ENCODE results near the gene GANC. TPM values are rescaled to one million over a fixed set of nuclear protein-coding genes. Genes with fewer than 3 reads are reported as not detected.

The GANC gene
- total RNA-seq, 2 experiments from 2014 or later: 27.9 to 31.7 TPM

- Histone ChIP-seq H3K9me2 (ENCODE audit: insufficient read depth, low read length) (no peaks in the 10 kb centered on the region), H3K4me3 (ENCODE audit: low read depth, low read length, poor library complexity, severe bottlenecking) (peak overlapping the region; percentile 84), H3K9me3 (ENCODE audit: low read length) (no peaks in the 10 kb centered on the region), H3K79me2 (ENCODE audit: insufficient read depth, low read depth, low read length) (peaks cover 50% of the 10 kb centered on the region), H3K4me1 (ENCODE audit: insufficient read depth, low read length, poor library complexity, severe bottlenecking) (peaks cover 32% of the 10 kb centered on the region), H2AFZ (ENCODE audit: low read length) (peak overlapping the region; percentile 94), H3K4me2 (ENCODE audit: low read length) (peak overlapping the region; percentile 97), H4K20me1 (ENCODE audit: insufficient read depth, low read length) (peaks cover 15% of the 10 kb centered on the region; the same call in 1 of the 2 replicates), H3K36me3 (ENCODE audit: insufficient read depth, low read length) (peaks cover 12% of the 10 kb centered on the region), H3K27ac (ENCODE audit: low read depth, low read length, poor library complexity, severe bottlenecking) (peak overlapping the region; percentile 86)
- intact Hi-C loops (cut with micrococcal nuclease; ENCODE audit: unreplicated experiment): loop anchor here (10.0 kb wide), 1 partner anchor 279 kb away; no protein-coding TSS in a partner anchor
- no peak for TF ChIP-seq EZH2phosphoT487 (IDR thresholded peaks at IDR 0.05; ENCODE audit: borderline replicate concordance, low read depth, low read length)
- TF ChIP-seq CTCF (conservative IDR thresholded peaks at IDR 0.05; ENCODE audit: low read length): no peak
- no TSS peak for BruUV-seq (replicated peaks)
- no peak for DNase-seq (ENCODE audit: low spot score)
- ChIA-PET CTCF (ENCODE audit: unreplicated experiment) (no interaction called here), POLR2A (interaction anchor here (0.8 to 2.4 kb wide), 6 partner anchors 8 to 216 kb away, joined by 3 to 10 read pairs (median 3); partner anchors contain the start of gene VPS39)
These were observed 2.9 kb downstream of the GANC start for GRCh38 chr15:42275780-42276391.

GRCh38 chr15:42276762-42277161, 3.8 kb downstream of the GANC start:
- Histone ChIP-seq H3K79me2 (ENCODE audit: insufficient read depth, low read depth, low read length) (peaks cover 41% of the 10 kb centered on the region), H3K36me3 (ENCODE audit: insufficient read depth, low read length) (peaks cover 10% of the 10 kb centered on the region), H3K27ac (ENCODE audit: low read depth, low read length, poor library complexity, severe bottlenecking) (no peak overlapping the region), H3K4me1 (ENCODE audit: insufficient read depth, low read length, poor library complexity, severe bottlenecking) (peaks cover 25% of the 10 kb centered on the region), H3K4me3 (ENCODE audit: low read depth, low read length, poor library complexity, severe bottlenecking) (no peak overlapping the region), H3K9me2 (ENCODE audit: insufficient read depth, low read length) (no peaks in the 10 kb centered on the region), H2AFZ (ENCODE audit: low read length) (no peak overlapping the region), H3K4me2 (ENCODE audit: low read length) (no peak overlapping the region), H4K20me1 (ENCODE audit: insufficient read depth, low read length) (peaks cover 10% of the 10 kb centered on the region; the same call in 1 of the 2 replicates), H3K9me3 (ENCODE audit: low read length) (no peaks in the 10 kb centered on the region)
- no TSS peak for BruUV-seq (replicated peaks)
- ChIA-PET POLR2A (interaction anchor here (0.8 to 2.4 kb wide), 5 partner anchors 8 to 215 kb away, joined by 3 to 10 read pairs (median 3); partner anchors contain the start of gene VPS39), CTCF (ENCODE audit: unreplicated experiment) (no interaction called here)
- TF ChIP-seq EZH2phosphoT487 (IDR thresholded peaks at IDR 0.05; ENCODE audit: borderline replicate concordance, low read depth, low read length): no peak
- no peak for TF ChIP-seq CTCF (conservative IDR thresholded peaks at IDR 0.05; ENCODE audit: low read length)
- DNase-seq (ENCODE audit: low spot score): no peak
- intact Hi-C loops (cut with micrococcal nuclease; ENCODE audit: unreplicated experiment): loop anchor here (10.0 kb wide), 1 partner anchor 278 kb away; no protein-coding TSS in a partner anchor

GRCh38 chr15:42279234-42279723, 6.3 kb downstream of the GANC start:
- Histone ChIP-seq H3K27ac (ENCODE audit: low read depth, low read length, poor library complexity, severe bottlenecking) (no peak overlapping the region), H3K79me2 (ENCODE audit: insufficient read depth, low read depth, low read length) (peaks cover 26% of the 10 kb centered on the region; the same call in 1 of the 2 replicates), H3K4me2 (ENCODE audit: low read length) (no peak overlapping the region), H3K9me3 (ENCODE audit: low read length) (no peaks in the 10 kb centered on the region), H3K4me1 (ENCODE audit: insufficient read depth, low read length, poor library complexity, severe bottlenecking) (peaks cover 19% of the 10 kb centered on the region), H3K9me2 (ENCODE audit: insufficient read depth, low read length) (no peaks in the 10 kb centered on the region), H4K20me1 (ENCODE audit: insufficient read depth, low read length) (no peaks in the 10 kb centered on the region), H3K36me3 (ENCODE audit: insufficient read depth, low read length) (peaks cover 10% of the 10 kb centered on the region), H2AFZ (ENCODE audit: low read length) (no peak overlapping the region), H3K4me3 (ENCODE audit: low read depth, low read length, poor library complexity, severe bottlenecking) (no peak overlapping the region)
- DNase-seq (ENCODE audit: low spot score): no peak
- POLR2A ChIA-PET: no interaction called here
- CTCF ChIA-PET (ENCODE audit: unreplicated experiment): no interaction called here
- intact Hi-C loops (cut with micrococcal nuclease; ENCODE audit: unreplicated experiment): loop anchor here (10.0 kb wide), 1 partner anchor 276 kb away; no protein-coding TSS in a partner anchor
- BruUV-seq (replicated peaks): no TSS peak
- TF ChIP-seq EZH2phosphoT487 (IDR thresholded peaks at IDR 0.05; ENCODE audit: borderline replicate concordance, low read depth, low read length) (no peak), CTCF (conservative IDR thresholded peaks at IDR 0.05; ENCODE audit: low read length) (no peak)
